ENCODE measurements around the gene DDX60.

Gene DDX60

GRCh38 chr4:168248176-168248710 is 70.3 kb downstream of the DDX60 start:
- H3K27me3 ChIP-seq (ENCODE audit: insufficient read depth, low read length): no peaks in the 10 kb centered on the region
- no peak overlapping the region for H3K4ac ChIP-seq (ENCODE audit: low read depth, low read length)
- H3K9ac ChIP-seq (ENCODE audit: low read length): no peak overlapping the region
- H3K23ac ChIP-seq (ENCODE audit: low read length): no peak overlapping the region
- H3K14ac ChIP-seq (ENCODE audit: low read length): no peak overlapping the region
- H3K79me2 ChIP-seq (ENCODE audit: control insufficient read depth, insufficient read depth, low read length, poor library complexity): no peaks in the 10 kb centered on the region
- H4K12ac ChIP-seq (ENCODE audit: low read depth, low read length): no peak overlapping the region
- no peaks in the 10 kb centered on the region for H3K4me1 ChIP-seq (ENCODE audit: control insufficient read depth in 1 of 2, insufficient read depth in 2 of 2, low read length in 2 of 2)
- no peak overlapping the region for H3K18ac ChIP-seq (ENCODE audit: low read length)
- no peak overlapping the region for H3K4me3 ChIP-seq (ENCODE audit: low read depth, low read length)
- no peak overlapping the region for H4K8ac ChIP-seq (ENCODE audit: low read depth, low read length)
- no peak for DNase-seq
- H2BK5ac ChIP-seq (ENCODE audit: low read depth, low read length, poor library complexity): no peak overlapping the region
- H4K91ac ChIP-seq (ENCODE audit: low read depth, low read length): no peak overlapping the region
- H3K36me3 ChIP-seq (ENCODE audit: control insufficient read depth in 1 of 2, insufficient read depth in 2 of 2, low read length in 2 of 2): no peaks in the 10 kb centered on the region
- no peak overlapping the region for H2BK12ac ChIP-seq (ENCODE audit: low read length)
- no peak overlapping the region for H3K4me2 ChIP-seq (ENCODE audit: low read length)
- no peaks in the 10 kb centered on the region for H3K9me3 ChIP-seq (ENCODE audit: insufficient read depth, low read depth, low read length)
- no peak overlapping the region for H2BK120ac ChIP-seq (ENCODE audit: insufficient read depth, low read length, poor library complexity)
- no peak overlapping the region for H3K27ac ChIP-seq (ENCODE audit: low read depth, low read length)
- no peaks in the 10 kb centered on the region for H3K79me1 ChIP-seq (ENCODE audit: low read length)
- no CpG with 5 or more reads among the region's 3 CpGs for WGBS (ENCODE audit: extremely low coverage, insufficient coverage, insufficient read length)
- no peak overlapping the region for H2AK5ac ChIP-seq (ENCODE audit: low read length)
- H2AFZ ChIP-seq (ENCODE audit: insufficient read depth, low read length, poor library complexity): no peak overlapping the region

DNA sequence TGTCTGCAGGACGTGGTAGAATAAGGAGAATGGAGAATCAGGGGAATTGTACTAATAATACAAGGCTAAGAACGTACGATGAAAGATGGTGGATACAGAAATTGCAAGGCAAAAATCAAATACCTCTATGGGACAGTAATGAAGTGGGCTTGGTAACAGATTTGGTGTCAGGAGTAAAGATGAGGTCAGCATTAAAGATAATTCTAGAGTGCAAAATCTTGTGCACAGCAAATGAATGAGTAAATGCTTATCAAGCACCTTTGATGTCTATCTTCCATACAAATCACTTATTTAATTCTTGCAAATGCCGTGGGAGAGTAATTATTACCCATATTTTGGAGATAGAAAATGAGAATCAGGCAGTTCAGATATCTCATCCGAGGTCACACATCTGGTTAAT is 70.9 kb downstream of the DDX60 start:
- no peak overlapping the region for H3K9ac ChIP-seq (ENCODE audit: low read length)
- no peaks in the 10 kb centered on the region for H3K27me3 ChIP-seq (ENCODE audit: insufficient read depth, low read length)
- H2AK5ac ChIP-seq (ENCODE audit: low read length): no peak overlapping the region
- H3K4me2 ChIP-seq (ENCODE audit: low read length): no peak overlapping the region
- H4K91ac ChIP-seq (ENCODE audit: low read depth, low read length): no peak overlapping the region
- no peak overlapping the region for H3K14ac ChIP-seq (ENCODE audit: low read length)
- no peak for DNase-seq
- no peak overlapping the region for H3K18ac ChIP-seq (ENCODE audit: low read length)
- no peaks in the 10 kb centered on the region for H3K79me1 ChIP-seq (ENCODE audit: low read length)
- no peaks in the 10 kb centered on the region for H3K79me2 ChIP-seq (ENCODE audit: control insufficient read depth, insufficient read depth, low read length, poor library complexity)
- H2BK12ac ChIP-seq (ENCODE audit: low read length): no peak overlapping the region
- no peak overlapping the region for H3K4ac ChIP-seq (ENCODE audit: low read depth, low read length)
- no peak overlapping the region for H3K27ac ChIP-seq (ENCODE audit: low read depth, low read length)
- H2BK120ac ChIP-seq (ENCODE audit: insufficient read depth, low read length, poor library complexity): no peak overlapping the region
- no peak overlapping the region for H3K23ac ChIP-seq (ENCODE audit: low read length)
- H2BK5ac ChIP-seq (ENCODE audit: low read depth, low read length, poor library complexity): no peak overlapping the region
- H3K36me3 ChIP-seq (ENCODE audit: control insufficient read depth in 1 of 2, insufficient read depth in 2 of 2, low read length in 2 of 2): no peaks in the 10 kb centered on the region
- H4K8ac ChIP-seq (ENCODE audit: low read depth, low read length): no peak overlapping the region
- no peak overlapping the region for H4K12ac ChIP-seq (ENCODE audit: low read depth, low read length)
- H3K4me1 ChIP-seq (ENCODE audit: control insufficient read depth in 1 of 2, insufficient read depth in 2 of 2, low read length in 2 of 2): no peaks in the 10 kb centered on the region
- WGBS (ENCODE audit: extremely low coverage, insufficient coverage, insufficient read length): no CpG with 5 or more reads among the region's 5 CpGs
- no peak overlapping the region for H3K4me3 ChIP-seq (ENCODE audit: low read depth, low read length)
- H2AFZ ChIP-seq (ENCODE audit: insufficient read depth, low read length, poor library complexity): no peak overlapping the region
- H3K9me3 ChIP-seq (ENCODE audit: insufficient read depth, low read depth, low read length): no peaks in the 10 kb centered on the region

DNA sequence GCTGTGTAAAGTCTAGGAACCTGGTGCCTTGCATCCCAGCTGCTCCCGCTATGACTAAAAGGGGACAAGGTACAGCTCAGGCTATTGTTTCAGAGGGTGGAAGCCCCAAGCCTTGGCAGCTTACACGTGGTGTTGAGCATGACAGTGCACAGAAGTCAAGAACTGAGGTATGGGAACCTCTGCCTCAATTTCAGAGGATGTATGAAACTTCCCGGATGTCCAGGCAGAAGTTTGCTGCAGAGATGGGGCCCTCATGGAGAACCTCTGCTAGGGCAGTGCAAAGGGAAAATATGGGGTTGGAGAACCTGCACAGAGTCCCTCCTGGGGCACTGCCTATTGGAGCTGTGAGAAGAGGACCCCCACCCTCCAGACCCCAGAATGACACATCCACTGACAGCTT is 76.6 kb downstream of the DDX60 start:
- H3K36me3 ChIP-seq (ENCODE audit: control insufficient read depth in 1 of 2, insufficient read depth in 2 of 2, low read length in 2 of 2): no peaks in the 10 kb centered on the region
- H4K12ac ChIP-seq (ENCODE audit: low read depth, low read length): no peak overlapping the region
- H3K4me3 ChIP-seq (ENCODE audit: low read depth, low read length): no peak overlapping the region
- H3K4me2 ChIP-seq (ENCODE audit: low read length): no peak overlapping the region
- H3K4me1 ChIP-seq (ENCODE audit: control insufficient read depth in 1 of 2, insufficient read depth in 2 of 2, low read length in 2 of 2): no peaks in the 10 kb centered on the region
- H4K91ac ChIP-seq (ENCODE audit: low read depth, low read length): no peak overlapping the region
- H3K9ac ChIP-seq (ENCODE audit: low read length): no peak overlapping the region
- H3K27ac ChIP-seq (ENCODE audit: low read depth, low read length): no peak overlapping the region
- H3K23ac ChIP-seq (ENCODE audit: low read length): no peak overlapping the region
- H3K4ac ChIP-seq (ENCODE audit: low read depth, low read length): no peak overlapping the region
- no peaks in the 10 kb centered on the region for H3K79me2 ChIP-seq (ENCODE audit: control insufficient read depth, insufficient read depth, low read length, poor library complexity)
- no peak overlapping the region for H3K18ac ChIP-seq (ENCODE audit: low read length)
- H2BK5ac ChIP-seq (ENCODE audit: low read depth, low read length, poor library complexity): no peak overlapping the region
- no peak overlapping the region for H2BK120ac ChIP-seq (ENCODE audit: insufficient read depth, low read length, poor library complexity)
- H3K79me1 ChIP-seq (ENCODE audit: low read length): no peaks in the 10 kb centered on the region
- H3K27me3 ChIP-seq (ENCODE audit: insufficient read depth, low read length): no peaks in the 10 kb centered on the region
- H4K8ac ChIP-seq (ENCODE audit: low read depth, low read length): no peak overlapping the region
- no peak overlapping the region for H2AK5ac ChIP-seq (ENCODE audit: low read length)
- DNase-seq: no peak
- WGBS (ENCODE audit: extremely low coverage, insufficient coverage, insufficient read length): no CpG with 5 or more reads among the region's 3 CpGs
- H3K9me3 ChIP-seq (ENCODE audit: insufficient read depth, low read depth, low read length): peaks cover 8% of the 10 kb centered on the region
- no peak overlapping the region for H2BK12ac ChIP-seq (ENCODE audit: low read length)
- H2AFZ ChIP-seq (ENCODE audit: insufficient read depth, low read length, poor library complexity): no peak overlapping the region
- H3K14ac ChIP-seq (ENCODE audit: low read length): no peak overlapping the region

DNA sequence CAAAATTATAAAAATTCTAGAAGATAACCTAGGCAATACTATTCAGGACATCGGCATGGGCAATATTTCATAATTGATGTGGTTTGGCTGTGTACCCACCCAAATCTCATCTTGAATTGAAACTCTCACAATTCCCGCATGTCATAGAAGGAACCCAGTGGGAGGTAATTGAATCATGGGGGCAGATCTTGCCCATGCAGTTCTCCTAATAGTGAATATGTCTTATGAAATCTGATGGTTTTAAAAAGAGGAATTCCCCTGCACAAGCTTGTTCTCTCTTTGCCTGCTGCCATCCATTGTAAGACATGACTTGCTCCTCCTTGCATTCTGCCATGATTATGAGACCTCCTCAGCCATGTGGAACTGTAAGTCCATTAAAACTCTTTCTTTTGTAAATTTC is 77.7 kb downstream of the DDX60 start:
- H3K4me2 ChIP-seq (ENCODE audit: low read length): no peak overlapping the region
- H3K27ac ChIP-seq (ENCODE audit: low read depth, low read length): no peak overlapping the region
- H3K14ac ChIP-seq (ENCODE audit: low read length): no peak overlapping the region
- H3K23ac ChIP-seq (ENCODE audit: low read length): no peak overlapping the region
- H3K9me3 ChIP-seq (ENCODE audit: insufficient read depth, low read depth, low read length): peaks cover 8% of the 10 kb centered on the region
- H4K8ac ChIP-seq (ENCODE audit: low read depth, low read length): no peak overlapping the region
- H3K79me2 ChIP-seq (ENCODE audit: control insufficient read depth, insufficient read depth, low read length, poor library complexity): no peaks in the 10 kb centered on the region
- no peak overlapping the region for H4K12ac ChIP-seq (ENCODE audit: low read depth, low read length)
- no peak overlapping the region for H3K4ac ChIP-seq (ENCODE audit: low read depth, low read length)
- H2BK5ac ChIP-seq (ENCODE audit: low read depth, low read length, poor library complexity): no peak overlapping the region
- no peaks in the 10 kb centered on the region for H3K4me1 ChIP-seq (ENCODE audit: control insufficient read depth in 1 of 2, insufficient read depth in 2 of 2, low read length in 2 of 2)
- H3K9ac ChIP-seq (ENCODE audit: low read length): no peak overlapping the region
- no peak overlapping the region for H3K4me3 ChIP-seq (ENCODE audit: low read depth, low read length)
- no peak overlapping the region for H2AK5ac ChIP-seq (ENCODE audit: low read length)
- DNase-seq: no peak
- H3K79me1 ChIP-seq (ENCODE audit: low read length): no peaks in the 10 kb centered on the region
- no peaks in the 10 kb centered on the region for H3K36me3 ChIP-seq (ENCODE audit: control insufficient read depth in 1 of 2, insufficient read depth in 2 of 2, low read length in 2 of 2)
- H4K91ac ChIP-seq (ENCODE audit: low read depth, low read length): no peak overlapping the region
- no CpG with 5 or more reads among the region's 2 CpGs for WGBS (ENCODE audit: extremely low coverage, insufficient coverage, insufficient read length)
- H2BK12ac ChIP-seq (ENCODE audit: low read length): no peak overlapping the region
- no peak overlapping the region for H2BK120ac ChIP-seq (ENCODE audit: insufficient read depth, low read length, poor library complexity)
- no peak overlapping the region for H2AFZ ChIP-seq (ENCODE audit: insufficient read depth, low read length, poor library complexity)
- H3K18ac ChIP-seq (ENCODE audit: low read length): no peak overlapping the region
- H3K27me3 ChIP-seq (ENCODE audit: insufficient read depth, low read length): no peaks in the 10 kb centered on the region

All from trophoblast cell (in vitro differentiated cells and primary cell).